OCI-LY3 (cell line): ENCODE data around the gene KLHL6.

Source experiments
- H2AFZ ChIP-seq: fragments of 200-600, 300-600 bp; shearing (Covaris generic); 2 replicates; pipeline ENCODE4 v1.6.0; 2014; ENCODE audit warnings: antibody characterized with exemption, low read depth, low read length
- H3K27ac ChIP-seq: fragments of 200-600, 300-600 bp; sonication (generic); 2 replicates; pipeline ENCODE4 v1.5.1; 2014; ENCODE audit warnings: mild to moderate bottlenecking, low read length, moderate library complexity, mixed read lengths
- H3K27me3 ChIP-seq: fragments of 200-600, 300-600 bp; sonication (generic); 2 replicates; pipeline ENCODE4 v1.6.1; 2014; ENCODE audit warnings: low read depth, low read length, mixed read lengths
- H3K36me3 ChIP-seq: fragments of 200-600, 300-600 bp; sonication (generic); replicated peaks from 2 replicates; pipeline ENCODE3; 2014; ENCODE audit warnings: low read depth, low read length, mixed read lengths
- H3K4me1 ChIP-seq: fragments of 300-600, 200-600 bp; sonication (generic); 2 replicates; pipeline ENCODE4 v1.6.1; 2014; ENCODE audit warnings: low read length, mixed read lengths
- H3K4me2 ChIP-seq: fragments of 200-600, 300-600 bp; sonication (generic); 2 replicates; pipeline ENCODE4 v1.6.1; 2014; ENCODE audit warnings: low read length, mixed read lengths
- H3K4me3 ChIP-seq: fragments of 300-600, 200-600 bp; sonication (generic); 2 replicates; pipeline ENCODE4 v1.5.1; 2014; ENCODE audit warnings: antibody characterized with exemption, mild to moderate bottlenecking, low read length, moderate library complexity
- H3K79me2 ChIP-seq: fragments of 300-600, 200-600 bp; shearing (Covaris generic); 2 replicates; pipeline ENCODE4 v1.6.1; 2014; ENCODE audit warnings: mild to moderate bottlenecking, low read length, mixed read lengths
- H3K9ac ChIP-seq: fragments of 300-600, 200-600 bp; shearing (Covaris generic); 2 replicates; pipeline ENCODE4 v1.6.0; 2014; ENCODE audit warnings: mild to moderate bottlenecking, low read length, moderate library complexity
- H3K9me3 ChIP-seq: fragments of 200-600, 300-600 bp; shearing (Covaris generic); 2 replicates; pipeline ENCODE4 v1.6.1; 2014; ENCODE audit warnings: low read length, mixed read lengths; ENCODE audit not compliant: insufficient read depth
- H4K20me1 ChIP-seq: fragments of 200-600, 300-600 bp; sonication (generic); 2 replicates; pipeline ENCODE4 v1.6.1; 2016; ENCODE audit warnings: low read length, mixed read lengths; ENCODE audit not compliant: insufficient read depth
- CTCF ChIP-seq: fragments of 200-600, 300-600 bp; sonication (generic); IDR thresholded peaks from 2 replicates; pipeline ENCODE4 v1.5.1; 2014; ENCODE audit warnings: antibody characterized with exemption, low read length, low read depth
- EZH2phosphoT487 ChIP-seq: fragments of 200-600 bp; shearing (Covaris generic); IDR thresholded peaks from 2 replicates; pipeline ENCODE4 v1.6.1; 2018; ENCODE audit warnings: antibody characterized with exemption, mixed run types, low read depth

KLHL6 gene

GRCh38 chr3:183538486-183538885 is 17.0 kb downstream of the KLHL6 start:
- Histone ChIP-seq H3K4me3 (no peak overlapping the region), H3K79me2 (peaks cover 95% of the 10 kb centered on the region), H3K36me3 (peaks cover 32% of the 10 kb centered on the region), H3K9me3 (peaks cover 5% of the 10 kb centered on the region; the same call in 1 of the 2 replicates), H3K27ac (no peak overlapping the region), H3K4me1 (peaks cover 89% of the 10 kb centered on the region), H3K27me3 (no peaks in the 10 kb centered on the region), H3K9ac (no peak overlapping the region), H3K4me2 (no peak overlapping the region), H2AFZ (no peak overlapping the region), H4K20me1 (peaks cover 76% of the 10 kb centered on the region)
- TF ChIP-seq CTCF, result no peak

- Histone ChIP-seq H4K20me1 (peaks cover 71% of the 10 kb centered on the region), H3K27me3 (no peaks in the 10 kb centered on the region), H3K9ac (peak overlapping the region; percentile 11; the same call in 1 of the 2 replicates), H3K9me3 (peaks cover 5% of the 10 kb centered on the region; the same call in 1 of the 2 replicates), H3K4me2 (peak overlapping the region; percentile 71), H3K27ac (peak overlapping the region; percentile 82), H3K4me3 (no peak overlapping the region), H3K36me3 (peaks cover 32% of the 10 kb centered on the region), H3K79me2 (peaks cover 96% of the 10 kb centered on the region), H2AFZ (no peak overlapping the region), H3K4me1 (peaks cover 96% of the 10 kb centered on the region)
- no peak for TF ChIP-seq CTCF
- TF ChIP-seq EZH2phosphoT487, result no peak
These were observed 18.2 kb downstream of the KLHL6 start for GRCh38 chr3:183537295-183537730.

GRCh38 chr3:183536238-183536880 is 19.1 kb downstream of the KLHL6 start:
- TF ChIP-seq CTCF, result no peak
- no peak for TF ChIP-seq EZH2phosphoT487
- Histone ChIP-seq H3K4me3 (peak overlapping the region; percentile 40), H3K4me2 (peak overlapping the region; percentile 71), H4K20me1 (peaks cover 69% of the 10 kb centered on the region), H3K79me2 (peaks cover 94% of the 10 kb centered on the region), H3K9ac (peak overlapping the region; percentile 44; the same call in 1 of the 2 replicates), H3K4me1 (peaks cover 94% of the 10 kb centered on the region), H3K27me3 (no peaks in the 10 kb centered on the region), H3K9me3 (peaks cover 5% of the 10 kb centered on the region; the same call in 1 of the 2 replicates), H3K36me3 (peaks cover 32% of the 10 kb centered on the region), H2AFZ (no peak overlapping the region), H3K27ac (peak overlapping the region; percentile 82)

- H2AFZ ChIP-seq, result no peak overlapping the region
- peaks cover 53% of the 10 kb centered on the region for H4K20me1 ChIP-seq
- peaks cover 5% of the 10 kb centered on the region; the same call in 1 of the 2 replicates for H3K9me3 ChIP-seq
- peak overlapping the region; percentile 29; the same call in 1 of the 2 replicates for H3K9ac ChIP-seq
- H3K36me3 ChIP-seq, result peaks cover 26% of the 10 kb centered on the region
- peak overlapping the region; percentile 42 for H3K4me3 ChIP-seq
- peak overlapping the region; percentile 65 for H3K4me2 ChIP-seq
- H3K27me3 ChIP-seq, result no peaks in the 10 kb centered on the region
- H3K4me1 ChIP-seq, result peaks cover 93% of the 10 kb centered on the region
- H3K27ac ChIP-seq, result peak overlapping the region; percentile 59
- H3K79me2 ChIP-seq, result peaks cover 88% of the 10 kb centered on the region
- TF ChIP-seq EZH2phosphoT487 (no peak), CTCF (no peak)
These were observed 21.3 kb downstream of the KLHL6 start for GRCh38 chr3:183534249-183534648.
